GM10266 (cell line): ENCODE measurements around the gene CELSR1.

ENCODE experiments used
- DNase-seq: peaks from one replicate; pipeline ENCODE4 v3.0.0; 2012; ENCODE audit errors: extremely low spot score
- TF ChIP-seq, protein P1 (sequence below): IDR thresholded peaks from 2 replicates; pipeline ENCODE4 v1.5.1; 2012; ENCODE audit warnings: mild to moderate bottlenecking, low read depth; ENCODE audit not compliant: control insufficient read depth, insufficient read depth; ENCODE audit errors: missing control alignments

The CELSR1 gene

GRCh38 chr22:46387748-46388147, 149.7 kb downstream of the CELSR1 start:
- TF ChIP-seq, protein P1, sequence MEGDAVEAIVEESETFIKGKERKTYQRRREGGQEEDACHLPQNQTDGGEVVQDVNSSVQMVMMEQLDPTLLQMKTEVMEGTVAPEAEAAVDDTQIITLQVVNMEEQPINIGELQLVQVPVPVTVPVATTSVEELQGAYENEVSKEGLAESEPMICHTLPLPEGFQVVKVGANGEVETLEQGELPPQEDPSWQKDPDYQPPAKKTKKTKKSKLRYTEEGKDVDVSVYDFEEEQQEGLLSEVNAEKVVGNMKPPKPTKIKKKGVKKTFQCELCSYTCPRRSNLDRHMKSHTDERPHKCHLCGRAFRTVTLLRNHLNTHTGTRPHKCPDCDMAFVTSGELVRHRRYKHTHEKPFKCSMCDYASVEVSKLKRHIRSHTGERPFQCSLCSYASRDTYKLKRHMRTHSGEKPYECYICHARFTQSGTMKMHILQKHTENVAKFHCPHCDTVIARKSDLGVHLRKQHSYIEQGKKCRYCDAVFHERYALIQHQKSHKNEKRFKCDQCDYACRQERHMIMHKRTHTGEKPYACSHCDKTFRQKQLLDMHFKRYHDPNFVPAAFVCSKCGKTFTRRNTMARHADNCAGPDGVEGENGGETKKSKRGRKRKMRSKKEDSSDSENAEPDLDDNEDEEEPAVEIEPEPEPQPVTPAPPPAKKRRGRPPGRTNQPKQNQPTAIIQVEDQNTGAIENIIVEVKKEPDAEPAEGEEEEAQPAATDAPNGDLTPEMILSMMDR, result no peak

DNA sequence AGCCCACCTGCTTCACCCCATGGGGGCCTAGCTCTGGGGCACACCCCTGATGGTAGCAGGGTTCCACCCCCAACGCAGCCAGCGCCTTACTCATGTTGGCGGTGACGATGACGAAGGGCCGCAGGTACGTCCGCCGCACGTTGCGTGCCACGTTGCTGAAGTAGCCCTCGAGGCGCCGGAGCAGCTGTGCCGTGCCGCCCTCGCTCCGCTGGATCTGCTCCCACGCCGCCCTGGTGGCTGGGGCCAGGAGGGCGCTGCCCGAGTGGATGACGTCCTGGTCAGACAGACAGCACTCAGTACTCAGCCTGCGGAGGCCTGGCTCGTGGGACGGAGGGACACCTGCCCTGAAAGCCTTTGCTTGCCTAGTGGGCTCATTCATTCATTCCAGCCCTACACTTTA, 151.1 kb downstream of the CELSR1 start:
- TF ChIP-seq, protein P1, result no peak
- DNase-seq, result no peak

More at GRCh38 chr22:46387748-46388147, 149.7 kb downstream of the CELSR1 start:
- DNase-seq, result no peak

- no peak for DNase-seq
Measured at GRCh38 chr22:46382524-46382923, 154.9 kb downstream of the CELSR1 start.

DNA sequence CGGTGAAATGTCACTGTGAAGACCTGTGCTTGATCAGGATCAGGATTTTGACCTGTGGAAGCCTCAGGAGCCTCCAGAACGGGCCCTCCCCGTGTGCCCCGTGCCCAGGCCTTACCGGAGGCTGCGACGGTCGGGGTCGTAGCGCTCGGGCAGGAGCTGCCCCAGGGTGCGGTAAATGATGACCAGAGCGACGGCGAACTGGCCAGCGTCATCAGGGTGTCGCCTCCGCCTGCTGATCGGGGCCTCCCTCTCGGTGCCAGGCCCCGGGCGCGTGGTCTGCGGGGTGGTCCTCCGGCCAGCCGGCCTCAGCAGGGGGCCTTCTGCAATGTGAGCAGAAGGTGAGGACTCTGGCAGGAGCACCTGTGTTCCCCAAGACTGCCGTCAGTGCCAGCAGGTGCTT, 155.7 kb downstream of the CELSR1 start:
- no peak for DNase-seq
- TF ChIP-seq, protein P1, result no peak

More at GRCh38 chr22:46382524-46382923, 154.9 kb downstream of the CELSR1 start:
- TF ChIP-seq, protein P1, result no peak

- TF ChIP-seq, protein P1, result no peak
- DNase-seq, result no peak
Measured at GRCh38 chr22:46381142-46381541, 156.3 kb downstream of the CELSR1 start.

- TF ChIP-seq, protein P1, result no peak
- no peak for DNase-seq
Measured at GRCh38 chr22:46380581-46380980, 156.8 kb downstream of the CELSR1 start.

GRCh38 chr22:46380069-46380468, 157.4 kb downstream of the CELSR1 start:
- no peak for DNase-seq

More at GRCh38 chr22:46380069-46380468, 157.4 kb downstream of the CELSR1 start:
- TF ChIP-seq, protein P1, result no peak
